Frontal cortex (tissue), 4 donors: Measurements from ENCODE around the gene DCTN3. TPM values are rescaled to one million over a fixed set of nuclear protein-coding genes. Genes with fewer than 3 reads are reported as not detected.

Experiments used
- DNase-seq, 2 donors: peaks; one replicate each; pipeline ENCODE4 v3.0.0; 2012; ENCODE audit warnings: low spot score in 2 of 2
- FAIRE-seq: peaks from 2 replicates; lab custom pipeline; 2012; peaks lifted over from hg19 to GRCh38; lab: Jason Lieb, UNC
- total RNA-seq: library from RNA; depleted of rRNA; stranded (reverse); fragments of >200 nt; gene quantifications from one replicate; pipeline ENCODE4 v1.2.3, GENCODE V29; 2014
- donor health status: control.
- donor health status: control.
- donor health status: control.

The DCTN3 gene
- total RNA-seq, 1 donor from 2014 or later = 165 TPM

- no peak for FAIRE-seq
- DNase-seq = no peak
Observed at GRCh38 chr9:34577400-34578240, 42.7 kb downstream of the DCTN3 start.

GRCh38 chr9:34576597-34577399 lies 43.5 kb downstream of the DCTN3 start:
- DNase-seq = no peak
- FAIRE-seq = no peak

GRCh38 chr9:34575862-34576596 lies 44.3 kb downstream of the DCTN3 start:
- FAIRE-seq (no peak), DNase-seq (no peak)

GRCh38 chr9:34575241-34575640 lies 45.1 kb downstream of the DCTN3 start:
- DNase-seq (no peak), FAIRE-seq (no peak)

- FAIRE-seq (no peak), DNase-seq (no peak)
Observed at GRCh38 chr9:34574571-34574970, 45.7 kb downstream of the DCTN3 start.

- no peak for FAIRE-seq
- DNase-seq = no peak
Observed at GRCh38 chr9:34573599-34574325, 46.5 kb downstream of the DCTN3 start.

- FAIRE-seq (no peak), DNase-seq (no peak)
Observed at GRCh38 chr9:34572628-34573027, 47.7 kb downstream of the DCTN3 start.

- FAIRE-seq = no peak
Observed at GRCh38 chr9:34572092-34572491, 48.2 kb downstream of the DCTN3 start.

GRCh38 chr9:34571481-34571810 lies 48.8 kb downstream of the DCTN3 start:
- FAIRE-seq (no peak), DNase-seq (no peak)

More at GRCh38 chr9:34572092-34572491, 48.2 kb downstream of the DCTN3 start:
- no peak for DNase-seq

GRCh38 chr9:34570809-34571480 lies 49.4 kb downstream of the DCTN3 start:
- DNase-seq = no peak

GRCh38 chr9:34570376-34570775 lies 49.9 kb downstream of the DCTN3 start:
- no peak for DNase-seq
- FAIRE-seq = no peak

More at GRCh38 chr9:34570809-34571480, 49.4 kb downstream of the DCTN3 start:
- FAIRE-seq = no peak

GRCh38 chr9:34568774-34569173 lies 51.5 kb downstream of the DCTN3 start:
- DNase-seq (no peak), FAIRE-seq (no peak)

GRCh38 chr9:34568133-34568532 lies 52.2 kb downstream of the DCTN3 start:
- DNase-seq (no peak), FAIRE-seq (no peak)

GRCh38 chr9:34566972-34567371 lies 53.3 kb downstream of the DCTN3 start:
- DNase-seq (no peak), FAIRE-seq (no peak)

- FAIRE-seq = no peak
- DNase-seq = no peak
Observed at GRCh38 chr9:34566322-34566721, 54.0 kb downstream of the DCTN3 start.

GRCh38 chr9:34565856-34566255 lies 54.4 kb downstream of the DCTN3 start:
- DNase-seq (no peak), FAIRE-seq (no peak)

- FAIRE-seq (no peak), DNase-seq (no peak)
Observed at GRCh38 chr9:34564617-34565016, 55.7 kb downstream of the DCTN3 start.
